H54 (cell line): ENCODE measurements around the gene SEMA7A.

Experiments
- DNase-seq: peaks from one replicate; pipeline ENCODE4 v3.0.0; 2011; ENCODE audit warnings: low spot score, mixed read lengths; ENCODE audit not compliant: insufficient read length
- FAIRE-seq: peaks from 3 replicates; lab custom pipeline; 2011; peaks lifted over from hg19 to GRCh38; lab: Jason Lieb, UNC
- POLR2A ChIP-seq: IDR thresholded peaks from 2 replicates; pipeline ENCODE4 v1.6.1; 2011; ENCODE audit warnings: low read depth, mild to moderate bottlenecking, low read length

The SEMA7A gene

DNA sequence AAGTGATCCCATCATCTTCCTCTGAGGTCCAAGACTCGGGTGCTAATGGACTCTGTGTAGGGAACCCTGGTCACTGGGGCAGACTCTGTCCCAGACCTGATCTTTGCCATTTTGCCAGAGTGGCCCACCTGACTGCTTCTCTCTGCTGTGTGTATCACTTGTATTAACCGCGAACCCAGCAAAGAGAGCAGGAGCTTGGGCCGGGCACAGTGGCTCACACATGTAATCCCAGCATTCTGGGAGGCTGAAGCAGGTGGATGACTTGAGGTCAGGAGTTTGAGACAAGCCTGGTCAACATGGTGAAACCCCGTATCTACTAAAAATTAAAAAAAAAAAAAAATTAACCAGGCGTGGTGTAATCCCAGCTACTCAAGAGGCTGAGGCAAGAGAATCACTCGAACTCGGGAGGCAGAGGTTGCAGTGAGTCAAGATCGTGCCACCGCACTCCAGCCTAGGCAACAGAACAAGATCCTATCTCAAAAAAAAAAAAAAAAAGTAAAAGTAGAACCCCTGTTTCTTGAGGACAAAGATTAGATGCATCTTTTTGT lies 33.4 kb downstream of the SEMA7A start:
- TF ChIP-seq POLR2A, result no peak
- no peak for FAIRE-seq
- no peak for DNase-seq

DNA sequence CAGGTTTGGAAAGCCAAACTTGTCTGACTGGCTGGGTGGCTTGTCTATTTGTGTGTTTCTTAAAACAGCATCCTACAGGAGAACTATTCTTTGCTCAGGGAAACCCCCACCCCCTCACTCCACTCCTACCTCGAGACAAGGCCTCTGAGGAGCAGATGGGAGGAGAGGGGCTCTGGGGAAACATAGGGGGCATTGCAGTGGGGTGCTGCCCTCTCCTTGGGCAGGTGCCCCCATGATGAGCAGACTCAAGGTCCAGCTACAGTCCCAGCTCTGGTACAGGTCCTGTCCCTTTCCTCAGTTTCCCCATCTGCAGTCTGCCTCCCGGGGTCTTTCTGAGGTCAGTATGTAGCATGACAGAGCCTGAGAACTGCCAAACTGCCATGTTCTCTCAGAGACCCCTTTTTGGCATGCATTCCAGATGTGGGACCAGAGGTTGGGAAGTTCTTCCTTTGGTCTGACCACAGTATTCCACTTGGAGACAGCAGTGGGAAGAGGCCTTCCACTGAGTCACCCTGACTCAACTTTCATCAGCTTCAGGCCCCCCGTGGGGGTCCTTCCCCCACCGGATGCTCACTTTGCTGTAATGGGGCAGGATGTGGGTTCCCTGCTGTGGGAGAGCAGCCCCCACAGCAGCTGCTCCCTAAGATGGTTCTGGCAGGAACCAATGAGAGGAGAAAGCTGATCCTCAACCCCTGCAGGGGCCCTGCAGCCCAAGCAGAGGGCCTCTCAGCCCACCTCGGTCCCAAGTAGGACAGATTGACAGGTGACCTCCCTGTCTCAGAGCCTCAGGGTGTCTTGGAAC lies 34.0 kb downstream of the SEMA7A start:
- DNase-seq, result no peak
- FAIRE-seq, result no peak
- no peak for TF ChIP-seq POLR2A

DNA sequence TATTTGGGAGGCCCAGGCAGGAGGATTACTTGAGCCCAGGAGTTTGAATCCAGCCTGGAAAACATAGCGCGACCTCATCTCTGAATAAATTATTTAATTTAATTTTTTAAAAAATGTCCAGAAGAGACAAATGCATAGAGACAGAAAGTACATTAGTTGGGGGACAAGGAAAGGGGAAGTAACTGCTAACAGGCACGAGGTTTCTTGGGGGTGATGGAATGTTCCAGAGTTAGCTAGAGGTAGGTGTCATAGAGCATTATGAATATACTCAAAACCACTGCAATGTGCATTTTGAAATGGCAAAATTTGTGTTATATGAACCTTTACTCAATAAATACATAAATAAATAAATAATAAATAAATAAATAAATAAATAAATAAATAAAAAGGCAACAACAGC lies 34.7 kb downstream of the SEMA7A start:
- no peak for FAIRE-seq
- DNase-seq, result no peak
- TF ChIP-seq POLR2A, result no peak

DNA sequence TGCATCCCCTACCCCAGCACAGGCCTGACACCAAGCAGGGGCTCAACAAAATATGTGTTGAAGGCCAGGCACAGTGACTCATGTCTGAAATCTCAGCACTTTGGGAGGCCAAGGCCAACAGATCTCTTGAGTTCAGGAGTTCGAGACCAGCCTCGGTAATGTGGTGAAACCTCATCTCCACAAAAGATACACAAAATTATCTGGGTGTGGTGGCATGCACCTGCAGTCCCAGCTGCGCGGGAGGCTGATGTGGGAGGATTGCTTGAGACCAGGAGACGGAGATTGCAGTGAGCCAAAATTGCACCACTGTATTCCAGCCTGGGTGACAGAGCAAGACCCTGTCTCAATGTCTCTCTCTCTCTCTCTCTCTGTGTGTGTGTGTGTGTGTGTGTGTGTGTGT lies 35.6 kb downstream of the SEMA7A start:
- FAIRE-seq (no peak), DNase-seq (no peak)
- TF ChIP-seq POLR2A, result no peak

DNA sequence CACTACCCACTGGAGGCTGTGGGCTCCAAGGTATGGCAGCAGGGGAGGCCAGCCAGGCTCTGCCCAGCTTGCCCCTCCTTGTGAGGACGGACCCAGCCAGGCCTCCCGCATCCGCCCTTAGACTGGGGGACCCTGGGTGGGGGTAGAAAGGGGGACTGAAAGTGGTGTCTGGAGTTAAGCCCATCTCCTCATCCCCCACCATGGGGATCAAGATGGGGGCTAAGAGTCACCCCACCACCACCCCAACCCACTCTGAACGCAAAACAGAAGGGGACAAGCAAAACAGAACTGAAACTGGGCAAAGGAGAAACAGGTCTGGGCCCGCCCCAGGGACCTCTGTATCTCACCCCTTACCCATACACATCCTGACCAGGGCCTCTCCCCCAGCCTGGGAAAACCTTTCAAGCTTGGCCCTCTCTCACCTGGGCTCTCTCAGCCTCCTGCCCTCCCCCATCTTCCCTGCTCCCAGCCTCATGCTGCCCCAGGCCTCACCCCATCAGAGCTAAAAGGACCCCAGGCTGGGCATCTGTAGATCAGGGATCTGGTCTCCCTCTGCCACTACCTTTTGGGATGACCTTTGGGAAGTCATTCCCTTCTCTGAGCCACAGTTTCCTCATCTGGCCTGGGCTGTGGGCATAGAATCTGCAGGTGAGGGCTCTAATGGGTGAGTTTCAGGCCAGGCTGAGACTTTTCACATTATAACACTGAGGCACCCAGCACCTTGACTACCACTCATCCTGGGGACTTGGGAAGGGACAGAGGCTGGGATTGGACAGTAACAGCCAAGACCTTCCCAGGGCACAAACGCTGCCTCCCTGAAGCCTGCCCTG lies 36.3 kb downstream of the SEMA7A start:
- no peak for TF ChIP-seq POLR2A

DNA sequence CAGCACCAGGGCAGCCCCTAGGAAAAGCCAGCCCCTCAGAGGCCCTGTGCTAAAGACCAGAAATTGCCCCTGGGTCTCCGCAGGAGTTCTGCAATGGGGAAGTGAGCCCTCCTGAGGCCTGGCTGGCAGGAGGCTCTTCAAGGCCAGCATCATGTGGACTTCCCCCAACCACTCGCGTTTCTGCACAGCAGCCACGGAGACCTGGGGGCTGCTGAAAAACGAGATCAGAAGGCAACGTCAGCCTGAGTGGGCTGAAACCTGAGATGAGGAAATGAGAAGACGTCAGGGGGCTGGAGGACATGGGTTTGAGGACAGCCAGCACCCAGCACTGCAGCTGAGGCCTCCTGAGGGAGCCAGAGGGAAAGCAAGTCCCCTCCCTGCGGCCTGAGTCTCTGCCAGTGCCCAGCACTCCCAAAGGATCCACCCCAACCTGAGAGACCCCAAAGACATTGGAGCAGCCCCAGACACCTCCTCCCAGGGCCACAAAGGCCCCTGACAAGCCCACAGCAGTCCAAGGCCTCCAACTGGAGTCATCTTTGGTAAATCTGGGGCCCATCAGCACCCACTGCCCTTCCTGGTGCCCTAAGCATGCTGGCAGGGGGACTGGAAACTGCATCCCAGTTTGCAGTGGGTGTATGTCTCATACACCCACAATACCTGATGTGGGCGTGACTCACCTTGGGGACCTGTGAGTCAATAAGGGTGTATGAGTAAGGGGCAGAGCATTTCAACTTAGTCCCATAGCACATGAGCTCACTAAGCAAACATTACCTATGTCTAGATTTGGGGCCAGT lies 37.1 kb downstream of the SEMA7A start:
- TF ChIP-seq POLR2A, result no peak
- FAIRE-seq, result no peak
- DNase-seq, result peak; percentile 60

More for the DNA sequence above, 36.3 kb downstream of the SEMA7A start:
- FAIRE-seq, result no peak
- no peak for DNase-seq

DNA sequence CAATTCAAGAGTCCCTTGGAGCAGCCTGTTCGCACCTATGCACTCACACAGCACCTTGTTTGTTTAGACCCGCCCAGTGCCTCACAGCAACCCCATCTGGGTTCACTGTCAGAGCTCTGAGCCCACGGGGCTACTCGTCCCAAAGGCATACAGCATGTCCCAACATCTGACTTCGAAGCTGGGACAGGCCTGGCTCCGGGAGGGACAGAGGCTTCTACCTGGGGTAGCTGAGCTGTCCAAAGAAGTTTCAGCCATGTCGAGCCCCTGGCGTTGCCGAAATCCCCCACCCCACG lies 37.7 kb downstream of the SEMA7A start:
- TF ChIP-seq POLR2A, result no peak
- no peak for DNase-seq
- FAIRE-seq, result no peak

DNA sequence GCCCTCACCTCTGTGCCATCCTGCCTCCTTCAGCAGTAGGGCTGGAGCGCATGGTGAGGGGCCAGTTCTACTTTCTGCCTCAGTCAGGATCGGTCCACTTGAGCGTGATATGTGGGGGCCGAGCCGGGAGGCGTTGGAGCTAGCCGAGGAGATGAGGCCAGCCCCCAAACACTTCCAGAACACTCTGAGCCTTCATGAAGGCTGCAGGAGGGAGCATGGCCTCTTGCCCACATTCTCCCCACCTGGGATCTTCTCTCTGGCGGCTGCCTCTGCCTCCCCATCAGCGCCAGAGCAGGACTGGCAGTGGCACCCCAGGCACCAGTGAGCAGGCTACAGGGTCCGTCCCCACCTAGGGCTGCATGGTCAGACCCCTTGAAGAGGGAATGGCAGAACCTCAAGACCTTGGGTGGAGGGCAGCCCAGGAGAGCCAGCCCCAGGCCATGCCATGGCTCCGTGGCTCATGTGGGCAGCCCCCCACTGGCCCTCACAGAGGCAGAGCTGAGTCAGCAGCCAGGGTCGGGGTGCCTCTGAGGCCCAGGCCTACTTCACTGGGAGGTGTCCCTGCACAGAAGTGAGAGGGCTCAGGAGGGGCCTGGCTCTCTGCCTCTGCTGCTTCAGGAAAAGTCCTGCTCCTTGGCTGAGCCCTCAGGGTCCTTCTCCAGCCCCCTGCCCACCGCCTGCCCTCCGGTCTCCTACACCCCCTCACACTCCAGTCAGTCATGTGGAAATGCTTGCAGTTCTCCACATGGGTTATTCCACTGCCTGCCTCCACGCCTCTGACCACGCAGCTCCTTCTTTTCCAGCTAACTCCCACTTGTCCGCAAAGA lies 38.2 kb downstream of the SEMA7A start:
- DNase-seq, result no peak
- TF ChIP-seq POLR2A, result no peak
- no peak for FAIRE-seq

DNA sequence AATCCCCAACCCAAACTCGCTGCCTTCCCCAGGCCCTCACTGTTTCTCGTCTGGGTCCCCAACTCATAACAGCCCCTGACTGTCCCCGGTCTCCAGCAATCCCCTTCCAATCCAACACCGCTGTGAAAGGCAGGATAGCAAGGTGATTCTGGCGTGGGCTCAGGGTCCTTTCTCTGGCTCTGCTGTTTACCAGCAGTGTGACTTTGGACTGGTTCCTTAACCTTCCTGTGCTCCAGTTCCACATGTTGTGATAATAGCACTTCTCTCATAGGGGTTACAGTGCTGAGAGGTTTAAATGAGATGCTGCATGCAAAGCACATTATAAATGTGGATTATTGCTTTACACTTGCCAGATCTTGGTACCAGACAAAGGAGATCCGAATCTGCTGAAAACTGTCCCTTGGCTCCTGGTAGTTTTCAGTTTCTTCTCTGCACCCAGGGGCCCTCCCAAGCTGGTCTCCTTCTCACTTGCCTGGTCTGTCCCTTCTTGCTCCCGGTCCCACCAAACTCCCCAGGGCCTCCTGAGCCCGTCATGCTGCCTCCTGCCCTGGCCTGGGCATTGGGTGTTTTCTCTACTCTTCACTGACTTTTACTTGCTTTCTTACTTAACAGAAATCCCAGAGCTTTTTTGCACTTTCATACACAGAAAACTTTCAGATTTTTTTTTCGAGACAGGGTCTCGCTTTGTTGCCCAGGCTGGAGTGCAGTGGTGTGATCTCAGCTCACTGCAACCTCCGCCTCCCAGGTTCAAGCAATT lies 39.5 kb downstream of the SEMA7A start:
- no peak for DNase-seq
- no peak for TF ChIP-seq POLR2A
- FAIRE-seq, result no peak

DNA sequence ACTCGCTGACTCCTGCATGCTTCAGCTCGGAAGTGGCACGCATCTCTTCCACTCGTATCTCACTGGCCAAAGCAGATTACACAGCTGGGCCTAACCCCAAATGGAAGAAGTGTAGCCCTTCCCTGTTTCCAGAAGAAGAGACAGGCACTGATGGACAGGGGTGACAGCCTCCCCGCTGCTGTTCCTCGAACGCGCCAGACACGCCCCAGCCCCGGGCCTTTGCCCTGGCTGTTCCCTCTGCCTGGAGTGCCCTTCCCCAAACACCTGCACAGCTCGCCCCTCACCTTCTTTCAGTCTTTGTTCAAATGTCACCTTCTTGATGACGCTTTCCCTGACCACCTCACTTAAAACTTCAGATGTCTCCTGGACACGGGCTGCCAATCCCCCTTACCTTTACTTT lies 40.3 kb downstream of the SEMA7A start:
- FAIRE-seq, result no peak
- DNase-seq, result no peak
- no peak for TF ChIP-seq POLR2A

DNA sequence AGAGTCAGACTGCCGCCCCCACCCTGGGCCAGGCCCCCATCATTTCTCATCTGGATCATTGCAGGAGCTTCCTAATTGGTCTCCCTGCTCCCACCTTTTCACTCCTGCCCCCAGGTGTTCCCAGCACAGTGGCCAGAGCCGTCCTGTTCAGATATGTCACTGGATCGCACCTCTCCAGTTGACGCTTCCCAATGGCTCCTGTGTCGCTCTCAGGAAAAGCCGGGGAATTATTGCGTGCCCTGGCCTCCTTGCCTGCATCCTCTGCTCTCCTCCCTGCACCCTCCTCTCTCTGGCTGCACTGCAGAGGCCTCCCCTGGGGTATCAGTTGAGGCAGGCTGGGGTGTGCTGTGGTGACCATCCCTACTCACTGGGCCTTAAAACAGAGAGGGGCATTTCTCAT lies 40.9 kb downstream of the SEMA7A start:
- no peak for FAIRE-seq
- TF ChIP-seq POLR2A, result no peak
- DNase-seq, result no peak

DNA sequence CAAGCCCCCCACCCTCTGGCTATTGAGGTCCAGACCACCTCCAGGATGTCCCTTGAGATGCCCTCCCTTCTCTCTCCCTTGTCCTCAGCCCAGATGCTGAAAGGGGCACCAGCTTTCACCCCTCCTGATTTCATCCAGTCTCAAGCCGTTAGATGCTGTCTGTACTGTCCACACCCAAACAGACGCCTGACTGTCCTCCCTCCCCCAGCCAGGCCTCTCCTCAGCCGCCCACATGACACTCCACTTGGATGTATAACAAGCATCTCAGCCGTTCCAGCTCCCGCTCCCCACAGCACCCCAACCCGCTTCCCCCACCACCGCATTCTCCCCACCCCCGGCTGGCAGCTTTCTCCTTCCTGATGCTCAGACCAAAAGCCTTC lies 41.3 kb downstream of the SEMA7A start:
- DNase-seq, result no peak
- TF ChIP-seq POLR2A, result no peak
- no peak for FAIRE-seq
